Mesendoderm (in vitro differentiated cells): ENCODE measurements around the gene TBCD.
"Not testable (repeated sequence)": the region's sequence is repeated elsewhere in the genome, so short reads cannot be mapped to it uniquely, and the experiment has no call there.

ENCODE experiments used
- DNase-seq: peaks from one replicate; pipeline ENCODE4 v3.0.0; 2013
- H2AK5ac ChIP-seq: 2 replicates; pipeline ENCODE4 v1.6.1; 2013; ENCODE audit warnings: low read length, inconsistent platforms
- H2BK120ac ChIP-seq: 2 replicates; pipeline ENCODE4 v1.6.1; 2013; ENCODE audit warnings: low read depth, mild to moderate bottlenecking, low read length, moderate library complexity, mixed read lengths
- H2BK15ac ChIP-seq: replicated peaks from 2 replicates; pipeline ENCODE4 v1.6.1; 2013; ENCODE audit warnings: low read depth, mild to moderate bottlenecking, moderate library complexity
- H2BK5ac ChIP-seq: 2 replicates; pipeline ENCODE4 v1.6.1; 2013; ENCODE audit warnings: low read length, inconsistent platforms
- H3K18ac ChIP-seq: 2 replicates; pipeline ENCODE4 v1.6.1; 2013; ENCODE audit warnings: mild to moderate bottlenecking, low read length, mixed read lengths
- H3K23ac ChIP-seq: one replicate; pipeline ENCODE4 v1.6.1; 2013; ENCODE audit warnings: low read length
- H3K27ac ChIP-seq: 2 replicates; pipeline ENCODE4 v1.5.1; 2013; ENCODE audit warnings: low read depth, mild to moderate bottlenecking, inconsistent platforms, low read length, moderate library complexity
- H3K27me3 ChIP-seq: 2 replicates; pipeline ENCODE4 v1.6.1; 2013; ENCODE audit warnings: low read length, control low read depth, mild to moderate bottlenecking, inconsistent platforms; ENCODE audit not compliant: insufficient read depth, poor library complexity
- H3K36me3 ChIP-seq: 2 replicates; pipeline ENCODE4 v1.6.1; 2013; ENCODE audit warnings: low read length, inconsistent platforms; ENCODE audit not compliant: control insufficient read depth, insufficient read depth
- H3K4ac ChIP-seq: one replicate; pipeline ENCODE4 v1.6.1; 2013; ENCODE audit warnings: low read depth, mild to moderate bottlenecking, low read length, moderate library complexity
- H3K4me1 ChIP-seq: 2 replicates; pipeline ENCODE4 v1.6.1; 2013; ENCODE audit warnings: low read depth, low read length, inconsistent platforms; ENCODE audit not compliant: control insufficient read depth
- H3K4me2 ChIP-seq: 2 replicates; pipeline ENCODE4 v1.6.1; 2013; ENCODE audit warnings: low read length
- H3K4me3 ChIP-seq: 2 replicates; pipeline ENCODE4 v1.5.1; 2013; ENCODE audit warnings: mild to moderate bottlenecking, low read length
- H3K56ac ChIP-seq: one replicate; pipeline ENCODE4 v1.6.1; 2013; ENCODE audit warnings: low read length
- H3K79me1 ChIP-seq: 2 replicates; pipeline ENCODE4 v1.6.1; 2013; ENCODE audit warnings: low read length, inconsistent platforms
- H3K79me2 ChIP-seq: 2 replicates; pipeline ENCODE4 v1.6.1; 2013; ENCODE audit warnings: mild to moderate bottlenecking, low read length; ENCODE audit not compliant: control insufficient read depth, insufficient read depth
- H3K9ac ChIP-seq: 2 replicates; pipeline ENCODE4 v1.6.1; 2013; ENCODE audit warnings: low read length, inconsistent platforms
- H4K5ac ChIP-seq: one replicate; pipeline ENCODE4 v1.6.1; 2013; ENCODE audit warnings: low read length
- H4K8ac ChIP-seq: one replicate; pipeline ENCODE4 v1.6.1; 2013; ENCODE audit warnings: low read depth, mild to moderate bottlenecking, control low read depth, low read length, moderate library complexity
- WGBS: extraction: QIAGEN DNeasy Blood & Tissue Kit; methylation state at CpG from one replicate; pipeline ENCODE4 v1.1.7; 2013; ENCODE audit warnings: low lambda C conversion rate, missing lambda C conversion rate; ENCODE audit not compliant: insufficient coverage; ENCODE audit errors: extremely low coverage; 5-methylcytosine and 5-hydroxymethylcytosine counted together

The TBCD gene

GRCh38 chr17:82968033-82968841 lies 216.4 kb downstream of the TBCD start:
- not testable (repeated sequence) for H3K23ac ChIP-seq, H3K27ac ChIP-seq, H2AK5ac ChIP-seq, H2BK15ac ChIP-seq, H3K9ac ChIP-seq, H3K4me3 ChIP-seq, H3K36me3 ChIP-seq, H4K8ac ChIP-seq, H4K5ac ChIP-seq, H3K79me1 ChIP-seq, H2BK120ac ChIP-seq, H3K79me2 ChIP-seq, H3K27me3 ChIP-seq, H3K56ac ChIP-seq, DNase-seq, H2BK5ac ChIP-seq, H3K4me1 ChIP-seq, H3K4me2 ChIP-seq, H3K18ac ChIP-seq, H3K4ac ChIP-seq
- no CpG with 5 or more reads among the region's 33 CpGs for WGBS

- H3K9ac ChIP-seq: no peak overlapping the region
- no peak overlapping the region for H2BK120ac ChIP-seq
- H3K18ac ChIP-seq: no peak overlapping the region
- no peak overlapping the region for H3K56ac ChIP-seq
- no peak overlapping the region for H2AK5ac ChIP-seq
- H3K79me2 ChIP-seq: no peaks in the 10 kb centered on the region
- no peak overlapping the region for H3K27ac ChIP-seq
- H3K4me1 ChIP-seq: no peaks in the 10 kb centered on the region
- H4K5ac ChIP-seq: no peak overlapping the region
- WGBS: no CpG with 5 or more reads among the region's 12 CpGs
- no peaks in the 10 kb centered on the region for H3K79me1 ChIP-seq
- no peak overlapping the region for H4K8ac ChIP-seq
- H3K36me3 ChIP-seq: no peaks in the 10 kb centered on the region
- no peak overlapping the region for H2BK15ac ChIP-seq
- no peak for DNase-seq
- H3K23ac ChIP-seq: no peak overlapping the region
- no peak overlapping the region for H3K4me3 ChIP-seq
- H3K4me2 ChIP-seq: no peak overlapping the region
- no peak overlapping the region for H2BK5ac ChIP-seq
- H3K27me3 ChIP-seq: no peaks in the 10 kb centered on the region
- H3K4ac ChIP-seq: no peak overlapping the region
Observed at GRCh38 chr17:82970067-82970466, 218.2 kb downstream of the TBCD start.

GRCh38 chr17:82970818-82971590 lies 219.1 kb downstream of the TBCD start:
- no peak overlapping the region for H3K4me3 ChIP-seq

GRCh38 chr17:82972836-82973372 lies 221.0 kb downstream of the TBCD start:
- DNase-seq: no peak

More at GRCh38 chr17:82970818-82971590, 219.1 kb downstream of the TBCD start:
- Histone ChIP-seq H3K18ac (no peak overlapping the region), H3K9ac (no peak overlapping the region), H3K79me1 (no peaks in the 10 kb centered on the region), H3K23ac (no peak overlapping the region), H2AK5ac (no peak overlapping the region), H2BK5ac (no peak overlapping the region), H2BK120ac (no peak overlapping the region), H4K5ac (no peak overlapping the region), H3K56ac (no peak overlapping the region), H3K27me3 (no peaks in the 10 kb centered on the region), H3K36me3 (no peaks in the 10 kb centered on the region), H3K4me1 (no peaks in the 10 kb centered on the region), H3K27ac (no peak overlapping the region), H3K79me2 (no peaks in the 10 kb centered on the region), H3K4me2 (no peak overlapping the region), H2BK15ac (no peak overlapping the region), H4K8ac (no peak overlapping the region), H3K4ac (no peak overlapping the region)
- no CpG with 5 or more reads among the region's 46 CpGs for WGBS
- DNase-seq: no peak

GRCh38 chr17:82973456-82974135 lies 221.7 kb downstream of the TBCD start:
- H3K4me2 ChIP-seq: no peak overlapping the region
- H2BK5ac ChIP-seq: no peak overlapping the region
- no peak overlapping the region for H3K18ac ChIP-seq
- no peak for DNase-seq
- H3K79me2 ChIP-seq: no peaks in the 10 kb centered on the region
- no peaks in the 10 kb centered on the region for H3K27me3 ChIP-seq
- H4K5ac ChIP-seq: no peak overlapping the region
- H2BK120ac ChIP-seq: no peak overlapping the region
- WGBS: no CpG with 5 or more reads among the region's 31 CpGs
- H2BK15ac ChIP-seq: no peak overlapping the region
- no peak overlapping the region for H3K4ac ChIP-seq
- H3K56ac ChIP-seq: no peak overlapping the region
- no peaks in the 10 kb centered on the region for H3K79me1 ChIP-seq
- no peak overlapping the region for H3K23ac ChIP-seq
- no peak overlapping the region for H2AK5ac ChIP-seq
- H3K9ac ChIP-seq: no peak overlapping the region
- H3K36me3 ChIP-seq: no peaks in the 10 kb centered on the region
- no peak overlapping the region for H3K4me3 ChIP-seq
- no peak overlapping the region for H4K8ac ChIP-seq
- no peak overlapping the region for H3K27ac ChIP-seq
- no peaks in the 10 kb centered on the region for H3K4me1 ChIP-seq

More at GRCh38 chr17:82972836-82973372, 221.0 kb downstream of the TBCD start:
- Histone ChIP-seq H2BK120ac (no peak overlapping the region), H2BK15ac (no peak overlapping the region), H3K79me1 (no peaks in the 10 kb centered on the region), H2AK5ac (no peak overlapping the region), H3K4ac (no peak overlapping the region), H4K8ac (no peak overlapping the region), H2BK5ac (no peak overlapping the region), H3K79me2 (no peaks in the 10 kb centered on the region), H3K56ac (no peak overlapping the region), H4K5ac (no peak overlapping the region), H3K18ac (no peak overlapping the region), H3K23ac (no peak overlapping the region), H3K4me2 (no peak overlapping the region), H3K27ac (no peak overlapping the region), H3K36me3 (no peaks in the 10 kb centered on the region), H3K4me3 (no peak overlapping the region), H3K4me1 (no peaks in the 10 kb centered on the region), H3K9ac (no peak overlapping the region), H3K27me3 (no peaks in the 10 kb centered on the region)
- no CpG with 5 or more reads among the region's 17 CpGs for WGBS
